AG04450 (cell line): Measurements from ENCODE around the gene R3HDML. TPM values are rescaled to one million over a fixed set of nuclear protein-coding genes. Genes with fewer than 3 reads are reported as not detected.

Experiments
- CTCF ChIA-PET: fragments of 300-600, 350-600 bp; formaldehyde crosslinking; extraction: SDS; loops from one replicate; lab custom pipeline; 2022; ENCODE audit warnings: antibody characterized with exemption, inconsistent platforms; lab: Charles Lee
- POLR2A ChIA-PET: fragments of 350-600 bp; formaldehyde crosslinking; extraction: SDS; loops from one replicate; lab custom pipeline; 2021; ENCODE audit warnings: antibody characterized with exemption, inconsistent platforms; lab: Yijun Ruan, JAX
- DNase-seq: peaks from one replicate; pipeline ENCODE4 v3.0.0-alpha.2; 2011; ENCODE audit warnings: low read depth, low spot score
- H3K27ac ChIP-seq: one replicate; pipeline ENCODE4 v1.5.1; 2012; ENCODE audit warnings: low read depth, low read length, control low read depth
- H3K27me3 ChIP-seq: one replicate; pipeline ENCODE4 v1.6.0; 2012; ENCODE audit warnings: low read length; ENCODE audit not compliant: control insufficient read depth, insufficient read depth
- H3K4me3 ChIP-seq: 2 replicates; pipeline ENCODE4 v1.5.1; 2011; ENCODE audit warnings: mild to moderate bottlenecking, low read depth, low read length, control low read depth
- H3K9me3 ChIP-seq: 2 replicates; pipeline ENCODE4 v1.5.1; 2012; ENCODE audit warnings: low read length; ENCODE audit not compliant: control insufficient read depth, insufficient read depth
- polyA minus RNA-seq: library from RNA; depleted of rRNA, polyadenylated mRNA; stranded (reverse); fragments of >200 nt; gene quantifications from 2 replicates; pipeline ENCODE4 v1.2.3, GENCODE V29; 2011; rRNA and poly(A)+ RNA removed
- polyA plus RNA-seq: library from polyadenylated mRNA; depleted of rRNA; stranded (reverse); fragments of >200 nt; gene quantifications from 2 replicates; pipeline ENCODE4 v1.2.3, GENCODE V29; 2011; rRNA removed
- TF ChIP-seq, protein P1 (sequence below): IDR thresholded peaks from 2 replicates; pipeline ENCODE4 v1.5.1; 2011; ENCODE audit warnings: low read depth, low read length, control low read depth, inconsistent platforms

R3HDML gene, protein sequence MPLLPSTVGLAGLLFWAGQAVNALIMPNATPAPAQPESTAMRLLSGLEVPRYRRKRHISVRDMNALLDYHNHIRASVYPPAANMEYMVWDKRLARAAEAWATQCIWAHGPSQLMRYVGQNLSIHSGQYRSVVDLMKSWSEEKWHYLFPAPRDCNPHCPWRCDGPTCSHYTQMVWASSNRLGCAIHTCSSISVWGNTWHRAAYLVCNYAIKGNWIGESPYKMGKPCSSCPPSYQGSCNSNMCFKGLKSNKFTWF
- not detected in 2 replicates for polyA plus RNA-seq
- not detected in 2 replicates for polyA minus RNA-seq

DNA sequence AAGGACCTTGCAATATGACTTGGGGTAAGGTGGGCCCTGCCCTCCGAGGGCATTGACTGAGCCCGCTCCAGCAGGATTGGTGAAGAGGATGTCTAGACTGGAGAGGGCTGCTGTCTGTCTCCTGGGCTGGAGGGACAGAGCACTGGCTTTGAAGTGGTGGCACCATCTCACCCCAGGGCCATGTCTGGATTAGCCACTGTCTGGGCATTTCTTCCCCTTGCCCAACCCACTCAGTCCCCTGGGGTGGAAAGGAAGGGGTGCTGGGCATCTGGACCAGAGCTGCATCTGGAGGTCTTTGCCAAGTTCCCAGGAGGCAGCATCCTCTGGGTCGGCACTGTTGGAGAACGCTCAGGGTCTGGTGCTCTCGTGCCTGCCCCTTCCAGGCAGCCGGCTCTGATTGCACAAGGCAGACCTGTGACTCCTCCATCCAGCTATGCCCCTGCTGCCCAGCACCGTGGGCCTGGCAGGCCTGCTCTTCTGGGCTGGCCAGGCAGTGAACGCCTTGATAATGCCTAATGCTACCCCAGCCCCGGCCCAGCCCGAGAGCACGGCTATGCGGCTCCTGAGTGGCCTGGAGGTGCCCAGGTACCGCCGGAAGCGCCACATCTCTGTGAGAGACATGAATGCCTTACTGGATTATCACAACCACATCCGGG, at the start of gene R3HDML:
Gene R3HDML, plus strand, starts transcription at position 319 of the 656 bp plus-strand sequence. Its CDS starts 115 bp downstream, at position 434.
- CTCF ChIA-PET: no interaction called here

DNA sequence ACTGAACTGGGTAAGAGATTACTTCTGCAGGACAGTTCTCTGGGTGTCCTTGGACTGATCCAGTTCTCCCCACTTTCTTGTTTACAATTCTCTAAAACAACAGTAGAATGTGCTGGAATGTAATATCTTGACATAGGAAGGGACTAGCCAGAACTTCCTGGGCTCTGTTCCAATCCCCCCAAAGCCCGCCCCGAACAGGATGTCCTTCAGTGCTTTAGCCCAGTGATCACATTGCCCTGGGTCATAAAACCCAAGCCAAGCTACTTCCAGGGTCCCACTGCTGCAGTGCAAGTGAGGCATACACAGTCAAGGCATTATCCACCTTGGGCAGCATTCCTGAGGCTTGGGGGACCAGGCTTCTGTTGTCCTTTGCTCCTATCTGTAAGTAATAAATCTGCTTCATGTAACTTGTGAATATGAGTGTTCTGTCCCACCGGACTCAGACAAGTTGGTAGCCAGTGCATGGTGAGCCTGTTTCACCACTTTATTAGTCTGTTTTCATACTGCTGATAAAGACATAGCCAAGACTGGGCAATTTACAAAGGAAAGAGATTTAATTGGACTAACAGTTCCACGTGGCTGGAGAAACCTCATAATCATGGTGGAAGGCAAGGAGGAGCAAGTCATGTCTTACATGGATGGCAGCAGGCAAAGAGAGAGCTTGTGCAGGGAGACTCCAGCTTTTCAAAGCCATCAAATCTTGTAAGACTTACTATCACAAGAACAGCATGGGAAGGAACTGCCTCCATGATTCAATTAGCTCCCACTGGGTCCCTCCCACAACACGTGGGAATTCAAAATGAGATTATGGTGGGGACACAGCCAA, 49.4 kb upstream of the R3HDML start:
- no peaks in the 10 kb centered on the region for H3K9me3 ChIP-seq
- POLR2A ChIA-PET: no interaction called here
- CTCF ChIA-PET: no interaction called here
- DNase-seq: no peak
- H3K4me3 ChIP-seq: no peak overlapping the region
- TF ChIP-seq, protein P1, sequence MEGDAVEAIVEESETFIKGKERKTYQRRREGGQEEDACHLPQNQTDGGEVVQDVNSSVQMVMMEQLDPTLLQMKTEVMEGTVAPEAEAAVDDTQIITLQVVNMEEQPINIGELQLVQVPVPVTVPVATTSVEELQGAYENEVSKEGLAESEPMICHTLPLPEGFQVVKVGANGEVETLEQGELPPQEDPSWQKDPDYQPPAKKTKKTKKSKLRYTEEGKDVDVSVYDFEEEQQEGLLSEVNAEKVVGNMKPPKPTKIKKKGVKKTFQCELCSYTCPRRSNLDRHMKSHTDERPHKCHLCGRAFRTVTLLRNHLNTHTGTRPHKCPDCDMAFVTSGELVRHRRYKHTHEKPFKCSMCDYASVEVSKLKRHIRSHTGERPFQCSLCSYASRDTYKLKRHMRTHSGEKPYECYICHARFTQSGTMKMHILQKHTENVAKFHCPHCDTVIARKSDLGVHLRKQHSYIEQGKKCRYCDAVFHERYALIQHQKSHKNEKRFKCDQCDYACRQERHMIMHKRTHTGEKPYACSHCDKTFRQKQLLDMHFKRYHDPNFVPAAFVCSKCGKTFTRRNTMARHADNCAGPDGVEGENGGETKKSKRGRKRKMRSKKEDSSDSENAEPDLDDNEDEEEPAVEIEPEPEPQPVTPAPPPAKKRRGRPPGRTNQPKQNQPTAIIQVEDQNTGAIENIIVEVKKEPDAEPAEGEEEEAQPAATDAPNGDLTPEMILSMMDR: no peak
- H3K27me3 ChIP-seq: no peaks in the 10 kb centered on the region
- no peak overlapping the region for H3K27ac ChIP-seq

More for the DNA sequence above, at the start of gene R3HDML:
- Histone ChIP-seq H3K4me3 (no peak within 1 kb of the TSS), H3K9me3 (no peaks in the 10 kb centered on the region), H3K27ac (no peak within 1 kb of the TSS), H3K27me3 (peaks cover 30% of the 10 kb centered on the region)
- DNase-seq: no peak
- TF ChIP-seq, protein P1: no peak
- POLR2A ChIA-PET: no interaction called here

DNA sequence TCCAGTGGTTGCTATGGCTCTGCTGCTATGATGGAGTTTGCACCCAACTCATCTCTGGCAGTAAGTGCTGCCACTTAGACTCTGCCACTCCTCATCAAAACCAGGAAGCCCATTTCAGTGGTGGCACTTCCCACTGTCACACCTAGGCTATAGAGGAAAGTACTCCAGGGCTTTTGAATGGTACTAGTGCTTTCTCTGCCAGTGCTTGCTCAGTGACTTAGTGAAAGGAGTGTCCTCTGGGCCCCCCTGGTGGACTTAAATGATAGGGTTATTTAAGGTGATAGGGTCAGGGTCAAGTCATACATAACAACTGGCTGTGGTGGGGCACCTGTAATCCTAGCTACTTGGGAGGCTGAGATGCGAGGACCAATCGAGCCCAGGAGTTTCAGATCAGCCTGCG, 48.6 kb upstream of the R3HDML start:
- no peak overlapping the region for H3K4me3 ChIP-seq
- H3K9me3 ChIP-seq: no peaks in the 10 kb centered on the region
- H3K27ac ChIP-seq: no peak overlapping the region
- CTCF ChIA-PET: no interaction called here
- no peaks in the 10 kb centered on the region for H3K27me3 ChIP-seq
- DNase-seq: no peak
- POLR2A ChIA-PET: no interaction called here
- TF ChIP-seq, protein P1: no peak

DNA sequence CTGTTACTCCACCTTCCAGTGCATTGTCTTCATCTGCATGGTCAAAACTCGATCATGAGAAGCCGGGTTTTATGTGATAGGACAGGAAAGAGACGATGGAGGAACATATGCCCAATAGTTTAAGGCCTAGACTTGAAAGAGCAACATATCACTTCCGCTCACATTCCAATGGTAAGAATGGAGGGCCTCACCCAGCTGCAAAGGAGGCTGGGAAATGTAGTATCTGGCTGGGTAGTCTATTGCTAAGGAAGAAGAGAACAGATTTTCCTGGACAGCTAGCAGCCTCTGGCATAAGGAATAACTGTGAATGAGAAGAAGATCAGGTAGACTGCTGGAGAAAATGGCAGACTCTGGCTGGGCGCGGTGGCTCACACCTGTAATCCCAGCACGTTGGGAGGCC, 45.1 kb upstream of the R3HDML start:
- DNase-seq: no peak
- no peaks in the 10 kb centered on the region for H3K9me3 ChIP-seq
- H3K27ac ChIP-seq: no peak overlapping the region
- H3K27me3 ChIP-seq: no peaks in the 10 kb centered on the region
- ChIA-PET POLR2A (no interaction called here), CTCF (no interaction called here)
- H3K4me3 ChIP-seq: no peak overlapping the region
- TF ChIP-seq, protein P1: no peak
